Glomerular endothelial cell (primary cell): Measurements from ENCODE around the gene MYO3B. TPM values are rescaled to one million over a fixed set of nuclear protein-coding genes. Genes with fewer than 3 reads are reported as not detected.
"Not testable (repeated sequence)": the region's sequence is repeated elsewhere in the genome, so short reads cannot be mapped to it uniquely, and the experiment has no call there.

Experiments used
- DNase-seq: peaks from one replicate; pipeline ENCODE4 v3.0.0-alpha.2; 2011; ENCODE audit warnings: low read depth, low spot score; ENCODE audit errors: extremely low read depth
- total RNA-seq: library from RNA; depleted of rRNA; stranded (reverse); fragments of >200 nt; gene quantifications from 2 replicates; pipeline ENCODE4 v1.2.3, GENCODE V29; 2015

The MYO3B gene
- total RNA-seq, 1 donor from 2014 or later, result not detected

DNA sequence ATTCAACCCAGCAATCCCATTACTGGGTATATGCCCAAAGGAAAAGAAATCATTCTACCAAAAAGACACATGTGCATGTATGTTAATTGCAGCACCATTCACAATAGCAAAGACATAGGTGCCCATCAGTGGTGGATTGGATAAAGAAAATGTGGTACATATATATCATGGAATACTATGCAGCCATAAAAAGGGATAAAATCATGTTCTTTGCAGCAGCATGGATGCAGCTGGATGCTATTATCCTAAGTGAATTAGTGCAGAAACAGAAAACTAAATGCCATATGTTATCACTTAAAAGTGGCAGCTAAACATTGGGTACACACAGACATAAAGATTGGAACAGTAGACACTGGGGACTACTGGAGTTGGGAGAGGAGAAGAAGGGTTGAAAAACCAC lies 82.2 kb downstream of the MYO3B start:
- DNase-seq, result no peak

DNA sequence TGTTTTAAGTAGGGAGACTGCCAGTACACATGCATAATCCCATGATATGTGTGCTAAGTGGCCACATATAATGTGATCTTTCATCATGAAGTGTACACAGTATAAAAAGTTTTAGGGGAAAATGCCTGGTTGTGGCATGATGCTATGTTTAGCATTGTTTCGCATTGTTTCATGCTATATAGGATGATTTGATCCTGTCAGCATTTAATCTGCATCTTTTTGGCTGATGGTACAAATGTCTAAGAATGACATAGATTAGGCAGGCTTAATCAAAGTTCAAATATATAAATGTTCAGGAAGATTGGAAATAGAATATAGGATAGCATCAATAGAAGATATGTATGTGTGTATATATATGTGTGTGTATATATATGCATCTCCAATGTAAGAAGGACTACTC lies 83.6 kb downstream of the MYO3B start:
- no peak for DNase-seq

DNA sequence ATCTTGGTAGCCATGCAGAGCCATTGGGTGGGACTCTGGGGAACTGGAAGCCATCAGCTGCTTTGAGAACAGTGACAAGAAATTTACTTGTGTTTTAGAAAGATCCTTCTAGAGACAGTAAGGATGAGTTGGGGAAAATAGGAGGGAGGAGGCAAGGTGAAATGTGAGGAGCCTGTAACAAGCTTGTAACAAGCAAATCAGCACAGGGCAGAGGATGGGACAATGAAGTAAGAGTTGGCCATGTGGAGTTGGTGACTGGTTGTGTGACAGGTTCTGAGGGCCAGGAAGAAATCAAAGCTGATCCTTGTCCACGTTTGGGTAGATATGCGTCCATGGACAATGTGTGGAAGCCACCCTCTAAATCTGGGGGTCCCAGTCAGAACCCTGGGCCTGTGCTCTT lies 84.4 kb downstream of the MYO3B start:
- no peak for DNase-seq

DNA sequence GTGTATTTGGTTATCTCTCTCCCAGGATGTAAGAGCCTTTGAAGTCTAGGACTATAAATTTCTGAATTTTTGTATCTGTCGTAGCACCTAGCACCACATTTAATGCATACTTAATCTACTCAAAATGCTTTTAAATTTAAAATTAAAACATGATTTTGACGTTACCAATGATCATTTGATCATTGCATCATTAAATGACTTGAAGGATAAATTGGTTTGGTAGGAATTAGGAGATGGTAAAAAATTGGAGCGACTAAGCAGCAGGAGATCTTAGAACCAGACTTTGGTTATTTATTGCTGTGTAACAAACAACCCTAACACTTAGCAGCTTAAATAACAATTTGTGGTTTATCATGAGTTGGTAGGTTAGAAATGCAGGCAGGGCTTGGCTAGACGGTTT lies 84.9 kb downstream of the MYO3B start:
- no peak for DNase-seq

DNA sequence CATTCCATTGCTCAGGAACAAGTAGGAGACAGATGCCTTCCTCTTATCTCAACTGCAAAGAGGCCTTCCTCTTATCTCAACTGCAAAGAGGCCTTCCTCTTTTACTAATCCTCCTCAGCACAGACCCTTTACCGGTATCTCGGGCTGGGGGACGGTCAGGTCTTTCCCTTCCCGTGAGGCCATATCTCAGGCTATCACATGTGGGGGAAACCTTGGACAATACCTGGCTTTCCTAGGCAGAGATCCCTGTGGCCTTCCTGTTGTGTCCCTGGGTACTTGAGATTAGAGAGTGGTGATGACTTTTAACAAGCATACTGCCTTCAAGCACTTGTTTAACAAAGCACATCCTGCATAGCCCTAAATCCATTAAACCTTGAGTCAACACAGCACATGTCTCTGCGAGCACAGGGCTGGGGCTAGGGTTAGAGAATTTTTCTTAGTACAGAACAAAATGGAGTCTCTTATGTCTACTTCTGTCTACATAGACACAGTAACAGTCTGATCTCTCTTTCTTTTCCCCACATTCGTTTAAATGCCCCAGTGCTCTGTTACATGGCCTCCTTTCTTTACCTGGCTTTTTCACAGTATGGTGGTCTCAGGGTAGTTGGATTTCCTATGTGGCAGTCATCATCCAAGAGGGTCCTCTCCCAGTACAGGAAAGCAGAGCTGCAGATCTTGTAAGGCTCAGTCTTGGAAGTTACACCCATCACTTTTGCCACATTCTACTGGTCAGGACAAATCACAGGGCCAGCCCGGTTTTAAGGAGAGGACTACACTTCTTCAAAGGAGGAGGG lies 86.0 kb downstream of the MYO3B start:
- not testable (repeated sequence) for DNase-seq

DNA sequence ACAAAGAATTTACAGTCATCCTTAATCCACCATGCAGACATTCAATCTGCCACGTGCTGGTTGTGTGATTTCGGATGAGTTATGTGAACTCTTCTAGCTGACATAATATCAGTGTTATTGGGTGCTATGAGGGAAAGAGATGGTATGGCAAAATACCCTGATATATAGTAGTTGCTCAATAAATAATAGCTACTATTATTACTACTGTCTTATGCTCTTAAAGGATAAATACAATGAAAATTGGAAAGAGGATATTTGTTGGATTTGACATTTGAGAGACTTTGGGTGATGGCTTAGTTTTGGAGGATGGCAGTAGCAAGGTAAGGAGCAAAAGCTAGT lies 86.5 kb downstream of the MYO3B start:
- DNase-seq, result no peak

DNA sequence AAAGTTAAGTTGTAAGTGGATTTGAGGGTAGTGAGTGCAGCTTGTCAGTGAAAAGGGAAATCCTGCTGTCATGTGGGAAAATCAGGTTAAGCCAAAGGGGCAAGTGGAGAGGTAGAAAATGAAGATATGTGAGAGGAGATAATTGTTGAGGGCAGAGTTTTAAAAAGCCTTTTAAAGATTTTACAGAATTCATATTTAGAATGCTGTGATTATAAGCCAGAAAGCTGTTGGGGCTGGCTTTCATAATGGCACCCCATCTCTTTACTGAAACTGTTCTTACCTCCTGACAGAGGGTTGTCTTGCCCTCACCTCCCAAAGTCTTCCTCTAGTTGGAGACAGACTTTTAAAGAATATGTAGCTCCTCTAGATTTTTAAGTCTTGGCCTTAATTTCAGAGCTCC lies 86.9 kb downstream of the MYO3B start:
- no peak for DNase-seq

DNA sequence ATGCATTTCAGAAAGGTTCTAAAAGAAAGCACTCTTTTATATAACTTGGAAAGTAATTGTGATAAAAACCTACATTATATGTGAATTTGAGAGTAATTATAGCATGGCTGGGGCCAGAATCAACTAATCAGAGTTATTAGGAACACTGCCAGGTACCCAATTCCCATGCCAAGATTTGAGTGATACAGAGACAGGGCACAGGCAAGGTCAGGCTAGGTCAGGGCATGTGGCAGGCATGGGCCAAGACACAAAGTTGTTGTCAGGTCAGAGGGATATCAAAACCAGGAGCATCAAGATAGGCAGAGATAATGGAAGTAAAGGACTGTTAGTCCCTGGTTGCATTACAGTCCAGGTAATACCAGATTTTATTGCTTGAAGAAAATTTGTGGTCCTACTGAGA lies 87.4 kb downstream of the MYO3B start:
- no peak for DNase-seq

DNA sequence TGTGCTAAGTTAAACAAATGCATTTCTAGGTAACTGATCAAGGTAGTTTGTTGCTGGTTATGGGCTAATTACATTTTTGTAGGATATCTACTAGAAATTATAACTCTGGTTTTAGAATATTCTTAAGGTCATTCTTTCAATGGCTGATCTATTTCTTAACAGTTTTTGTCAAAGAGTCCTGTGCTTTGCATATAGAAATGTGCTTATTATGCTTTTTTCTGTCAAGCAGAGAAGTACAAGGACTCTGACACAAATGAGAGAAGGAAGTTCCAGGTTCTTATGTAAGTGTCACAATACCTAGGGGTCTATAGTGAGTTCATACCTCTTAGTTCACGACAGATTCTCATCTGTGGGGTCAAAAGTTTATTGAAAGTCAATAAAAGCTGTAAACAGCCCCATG lies 88.4 kb downstream of the MYO3B start:
- no peak for DNase-seq

DNA sequence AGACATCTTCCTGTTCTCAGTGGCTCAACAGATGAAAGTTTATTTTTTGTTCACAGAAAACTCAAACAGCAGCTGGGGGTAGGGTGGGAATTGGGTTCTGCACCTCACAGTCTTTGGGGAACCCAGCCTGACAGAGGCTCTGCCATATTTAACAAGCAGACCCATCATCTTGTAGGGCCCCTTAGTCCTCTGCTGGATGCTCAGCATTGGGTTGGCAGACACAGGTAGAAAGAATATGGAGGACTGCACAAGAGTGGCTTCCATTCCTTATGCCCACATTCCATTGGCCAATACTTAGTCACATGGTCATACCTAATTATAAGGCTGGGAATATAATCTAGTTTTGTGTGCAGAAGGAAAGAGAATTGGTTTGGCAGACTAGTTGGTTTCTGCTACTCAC lies 89.1 kb downstream of the MYO3B start:
- no peak for DNase-seq

DNA sequence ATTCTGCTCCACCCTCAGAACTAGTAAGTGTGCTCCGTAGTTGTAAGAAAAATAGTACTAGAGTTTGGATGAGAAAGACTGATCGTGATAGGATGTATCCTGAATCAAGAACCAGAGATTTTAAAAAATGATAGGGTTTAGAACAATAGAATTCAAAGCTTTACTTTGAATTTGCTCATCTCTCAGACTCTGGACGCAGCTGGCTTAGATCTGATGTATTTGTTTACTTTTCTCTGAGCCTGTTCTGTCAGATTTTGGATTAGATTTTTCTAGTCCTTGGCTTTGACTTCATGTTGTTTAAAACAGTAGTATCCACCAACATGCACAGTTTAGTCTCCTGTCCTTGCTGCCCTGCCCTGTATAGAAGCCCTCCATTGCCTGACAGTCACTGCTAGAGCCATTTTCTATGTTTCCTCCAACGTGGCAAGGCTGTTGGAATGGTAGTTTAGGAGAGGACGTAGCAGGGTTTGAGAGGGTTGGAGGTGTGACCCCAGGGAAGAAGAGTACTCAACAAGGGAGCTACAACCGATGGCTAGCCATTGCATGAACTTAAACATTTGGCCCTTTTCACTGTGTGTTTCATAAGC lies 92.4 kb downstream of the MYO3B start:
- no peak for DNase-seq

DNA sequence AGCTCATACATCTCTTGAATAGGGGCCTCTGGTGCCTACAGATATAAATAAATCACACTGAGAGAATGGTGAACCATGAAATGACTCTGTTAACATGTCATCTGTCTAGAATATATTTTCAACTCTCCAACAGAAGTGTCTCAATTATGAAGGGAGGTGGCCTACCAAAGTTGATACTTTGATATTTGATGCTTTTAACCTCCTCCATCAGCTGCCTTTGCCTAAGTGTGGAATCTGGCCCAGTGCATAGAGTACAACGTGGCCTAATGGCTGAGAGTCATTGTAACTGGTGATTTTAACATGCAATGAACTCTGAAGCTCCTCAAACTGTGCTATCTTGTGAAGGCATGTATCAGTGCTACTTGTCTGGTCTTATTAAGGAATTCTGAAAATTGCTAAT lies 93.4 kb downstream of the MYO3B start:
- DNase-seq, result no peak

DNA sequence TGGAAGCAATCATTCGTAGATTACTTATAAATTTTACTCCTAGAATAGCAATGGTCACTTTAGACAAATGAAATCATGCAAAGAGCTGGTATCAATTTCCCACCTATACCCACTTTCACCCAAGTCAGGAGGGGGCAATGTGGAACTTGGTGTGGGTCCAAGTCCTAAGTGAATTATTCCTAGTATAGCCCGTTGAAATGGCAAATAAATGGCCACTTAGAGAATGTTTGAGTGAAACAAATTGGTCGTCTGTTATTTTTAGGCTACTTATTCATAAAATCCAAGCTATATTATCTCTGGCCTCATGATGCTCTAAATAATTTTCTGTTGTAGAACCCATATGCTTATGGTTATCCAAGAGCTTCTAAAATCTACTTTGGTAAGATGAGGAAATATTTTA lies 98.1 kb downstream of the MYO3B start:
- no peak for DNase-seq

DNA sequence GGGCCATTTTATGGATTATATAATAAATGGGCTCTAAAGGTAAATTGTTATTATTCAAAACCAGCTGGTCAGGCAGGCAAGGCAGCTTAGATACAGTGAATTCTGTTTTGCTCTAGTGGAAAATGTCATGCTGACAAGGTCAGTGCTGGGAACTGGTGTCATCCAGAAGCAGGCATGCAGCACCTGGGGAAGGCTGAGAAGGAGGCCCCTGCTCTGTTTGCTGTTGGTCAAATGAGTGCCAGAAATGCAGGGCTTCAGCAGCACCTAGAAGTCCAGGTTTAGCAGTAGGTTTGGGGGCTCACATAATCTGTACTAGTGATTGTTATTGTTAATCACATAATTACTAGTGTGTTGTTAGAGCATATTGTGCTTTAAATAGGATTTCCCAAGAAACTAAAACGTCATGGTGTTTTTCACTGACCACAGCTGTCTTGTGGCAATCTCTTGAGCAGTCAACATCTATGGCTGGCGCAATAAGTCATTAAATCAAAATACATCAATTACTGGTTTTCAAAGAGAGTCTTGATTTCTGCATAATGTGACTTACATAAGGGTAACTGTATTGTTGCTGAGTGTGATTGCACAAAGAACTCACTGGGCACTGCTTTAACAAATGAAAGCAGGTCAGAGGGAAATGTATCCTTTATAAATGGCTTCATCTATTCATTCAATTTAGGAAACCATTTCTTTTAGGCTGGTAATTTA lies 99.1 kb downstream of the MYO3B start:
- DNase-seq, result no peak

DNA sequence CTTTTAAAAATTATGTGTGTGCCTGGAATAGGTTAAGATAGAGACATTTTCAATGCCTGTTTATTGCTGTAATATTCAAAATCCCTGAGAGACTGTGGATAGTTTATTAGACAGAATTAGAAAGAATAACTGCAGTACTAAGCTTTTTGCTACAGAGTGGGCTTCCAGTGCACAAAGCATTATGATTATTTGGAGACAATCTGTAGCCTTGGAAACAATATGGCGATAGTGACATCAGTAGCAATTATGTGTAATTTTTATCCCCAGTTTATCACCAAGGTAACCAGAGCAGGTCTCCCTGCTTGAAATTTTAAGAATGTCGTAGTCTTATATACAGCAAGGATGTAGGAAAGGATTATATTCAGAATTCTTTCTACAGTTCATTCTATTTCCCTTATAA lies 100.0 kb downstream of the MYO3B start:
- no peak for DNase-seq

DNA sequence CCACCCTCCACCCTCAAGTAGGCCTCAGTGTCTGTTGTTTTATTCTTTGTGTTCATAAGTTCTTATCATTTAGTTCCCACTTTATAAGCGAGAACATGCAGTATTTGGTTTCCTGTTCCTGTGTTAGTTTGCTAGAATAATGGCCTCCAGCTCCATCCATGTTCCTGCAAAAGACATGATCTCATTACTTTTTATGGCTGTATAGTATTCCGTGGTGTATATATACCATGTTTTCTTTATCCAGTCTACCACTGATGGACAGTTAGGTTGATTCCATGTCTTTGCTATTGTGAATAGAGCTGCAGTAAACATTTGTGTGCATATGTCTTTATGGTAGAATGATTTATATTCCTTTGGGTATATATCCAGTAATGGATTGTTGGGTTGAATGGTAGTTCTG lies 101.7 kb downstream of the MYO3B start:
- DNase-seq, result not testable (repeated sequence)

DNA sequence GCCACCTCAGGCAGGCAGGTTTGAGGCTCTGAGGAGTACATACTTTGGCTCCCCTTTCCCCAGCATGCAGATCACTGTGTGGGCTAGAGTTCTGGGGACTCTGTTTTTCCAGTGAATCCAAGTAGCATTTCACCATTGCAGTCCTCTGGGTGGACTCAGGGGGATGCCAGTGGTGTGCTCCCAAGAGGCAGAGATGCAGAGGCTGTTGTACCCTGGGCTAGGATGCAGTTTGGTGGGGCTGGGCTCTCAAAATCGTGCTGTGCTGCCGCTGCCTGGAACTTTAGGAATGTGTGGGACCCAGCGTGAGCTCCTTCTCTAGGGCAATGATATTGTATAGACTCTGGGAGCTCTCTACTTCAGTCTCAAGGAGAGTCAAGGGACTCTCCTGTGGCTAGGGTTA lies 104.9 kb downstream of the MYO3B start:
- no peak for DNase-seq

DNA sequence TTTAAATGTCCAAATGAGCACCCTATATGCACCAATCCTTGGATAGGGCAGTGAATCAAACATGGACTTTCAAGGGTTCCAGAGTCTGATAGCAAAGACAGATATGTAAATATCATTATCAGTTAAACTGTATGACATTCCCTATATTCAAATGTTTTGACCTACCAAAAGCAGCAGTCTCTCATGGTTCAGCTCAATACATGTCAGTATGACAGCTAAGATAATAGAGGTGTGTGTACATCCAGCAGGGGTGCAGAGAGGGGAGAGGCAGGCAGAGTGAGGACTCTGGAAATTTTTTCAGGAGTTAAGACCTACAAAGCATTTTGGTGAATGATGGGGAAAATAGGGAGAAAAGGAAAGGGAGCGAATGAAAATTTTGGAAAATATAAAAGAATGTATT lies 106.3 kb downstream of the MYO3B start:
- no peak for DNase-seq

DNA sequence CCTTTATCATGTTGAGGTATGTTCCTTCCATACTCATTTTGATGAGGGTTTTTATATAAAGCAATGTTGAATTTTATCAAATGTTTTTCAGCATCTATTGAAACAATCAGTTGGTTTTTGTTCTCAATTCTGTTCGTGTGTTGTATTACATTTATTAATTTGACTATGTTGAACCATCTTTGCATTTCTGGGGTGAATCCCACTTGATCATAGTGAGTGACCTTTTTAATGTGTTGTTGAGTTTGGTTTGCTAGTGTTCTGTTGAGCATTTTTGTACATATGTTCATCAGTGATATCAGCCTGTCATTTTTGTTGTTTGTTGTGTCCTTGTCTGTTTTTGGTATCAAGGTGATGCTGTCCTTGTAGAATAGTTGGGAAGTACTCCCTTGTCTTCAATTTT lies 110.9 kb downstream of the MYO3B start:
- no peak for DNase-seq

DNA sequence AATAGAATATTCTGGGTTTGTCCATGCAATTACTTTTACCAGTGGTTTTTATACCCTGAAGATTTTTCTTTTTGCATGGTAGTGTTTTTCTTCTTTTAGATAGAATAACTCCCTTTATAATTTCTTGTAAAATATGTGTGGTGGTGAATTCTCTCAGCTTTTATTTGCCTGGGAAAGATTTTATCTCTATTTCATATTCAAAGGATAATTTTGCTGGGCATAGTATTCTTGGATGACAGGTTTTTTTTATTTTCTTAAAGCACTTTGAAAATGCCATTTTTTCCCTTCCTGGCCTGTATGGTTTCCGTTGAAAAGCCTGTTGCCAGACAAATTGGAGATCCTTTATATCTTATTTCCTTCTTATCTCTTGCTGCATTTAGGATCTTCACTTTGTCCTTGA lies 113.5 kb downstream of the MYO3B start:
- no peak for DNase-seq

DNA sequence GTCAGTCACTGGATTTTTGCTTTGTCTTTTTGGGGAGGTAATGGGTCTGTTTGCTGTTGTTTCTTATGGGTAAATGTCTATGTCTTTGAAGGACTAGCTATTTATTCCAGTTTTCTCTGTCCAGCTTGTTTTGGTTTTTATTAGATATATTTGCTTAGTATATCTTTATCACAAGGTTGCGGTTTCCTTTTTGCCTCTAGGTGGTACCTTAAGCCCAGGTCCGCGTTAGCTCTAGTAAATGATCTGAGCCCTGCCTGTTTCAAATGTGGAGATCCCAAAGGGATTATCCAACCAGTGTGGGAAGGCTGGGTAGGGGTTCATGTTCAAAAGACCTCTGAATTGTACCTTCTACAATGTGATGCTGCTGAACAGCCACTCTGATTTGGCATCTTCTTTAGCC lies 114.5 kb downstream of the MYO3B start:
- no peak for DNase-seq

DNA sequence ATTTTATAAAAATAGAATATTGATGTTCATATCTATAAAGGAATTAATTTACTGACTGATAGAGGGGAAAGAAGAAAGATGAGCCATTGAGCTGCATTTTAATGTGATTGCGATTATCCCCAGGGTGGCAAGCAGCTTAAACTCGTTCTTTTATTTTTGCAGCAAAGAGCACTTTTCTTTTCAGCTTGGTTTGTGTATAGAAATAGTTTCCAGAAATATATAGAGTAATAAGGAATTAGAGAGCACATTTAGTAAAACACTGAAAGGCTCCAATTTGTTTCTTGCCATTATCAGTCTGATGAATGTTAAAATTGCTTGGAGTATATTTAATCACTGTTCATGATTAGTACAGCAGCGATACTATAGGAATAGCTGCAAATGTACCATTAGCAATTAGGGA lies 119.5 kb downstream of the MYO3B start:
- no peak for DNase-seq
